ENCODE results near the gene DHX40.
"Not testable (repeated sequence)": the region's sequence is repeated elsewhere in the genome, so short reads cannot be mapped to it uniquely, and the experiment has no call there.

DHX40 gene, protein sequence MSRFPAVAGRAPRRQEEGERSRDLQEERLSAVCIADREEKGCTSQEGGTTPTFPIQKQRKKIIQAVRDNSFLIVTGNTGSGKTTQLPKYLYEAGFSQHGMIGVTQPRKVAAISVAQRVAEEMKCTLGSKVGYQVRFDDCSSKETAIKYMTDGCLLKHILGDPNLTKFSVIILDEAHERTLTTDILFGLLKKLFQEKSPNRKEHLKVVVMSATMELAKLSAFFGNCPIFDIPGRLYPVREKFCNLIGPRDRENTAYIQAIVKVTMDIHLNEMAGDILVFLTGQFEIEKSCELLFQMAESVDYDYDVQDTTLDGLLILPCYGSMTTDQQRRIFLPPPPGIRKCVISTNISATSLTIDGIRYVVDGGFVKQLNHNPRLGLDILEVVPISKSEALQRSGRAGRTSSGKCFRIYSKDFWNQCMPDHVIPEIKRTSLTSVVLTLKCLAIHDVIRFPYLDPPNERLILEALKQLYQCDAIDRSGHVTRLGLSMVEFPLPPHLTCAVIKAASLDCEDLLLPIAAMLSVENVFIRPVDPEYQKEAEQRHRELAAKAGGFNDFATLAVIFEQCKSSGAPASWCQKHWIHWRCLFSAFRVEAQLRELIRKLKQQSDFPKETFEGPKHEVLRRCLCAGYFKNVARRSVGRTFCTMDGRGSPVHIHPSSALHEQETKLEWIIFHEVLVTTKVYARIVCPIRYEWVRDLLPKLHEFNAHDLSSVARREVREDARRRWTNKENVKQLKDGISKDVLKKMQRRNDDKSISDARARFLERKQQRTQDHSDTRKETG

GRCh38 chr17:59565171-59565958, at the start of gene DHX40:
Gene DHX40, plus strand, starts transcription at chr17:59565610. Its CDS starts 62 bp downstream, at chr17:59565672.
- peak; percentile 97 for DNase-seq (ENCODE audit: low spot score)

- DNase-seq (ENCODE audit: low spot score), result no peak
These were observed 49.0 kb upstream of the DHX40 start for GRCh38 chr17:59516451-59516850.

DNA sequence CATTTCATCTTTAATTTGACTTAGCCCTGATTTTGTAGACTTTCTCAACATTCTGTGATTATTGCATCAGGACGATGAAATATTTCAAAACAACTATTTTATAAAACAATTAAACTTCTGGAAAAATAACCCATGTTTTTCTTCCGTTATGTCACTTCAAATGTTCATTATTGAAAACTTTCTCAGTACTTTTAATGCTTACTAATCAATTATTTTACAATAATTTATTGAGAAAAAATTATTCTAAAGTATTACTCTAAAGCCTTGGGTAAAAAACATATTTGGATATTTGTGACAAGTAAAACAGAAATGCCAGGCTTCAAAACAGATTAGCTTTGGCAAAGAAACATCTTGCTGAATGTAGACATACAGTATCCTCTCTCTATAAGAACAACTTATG, 46.3 kb upstream of the DHX40 start:
- no peak for DNase-seq (ENCODE audit: low spot score)

GRCh38 chr17:59520251-59520650, 45.2 kb upstream of the DHX40 start:
- no peak for DNase-seq (ENCODE audit: low spot score)

DNA sequence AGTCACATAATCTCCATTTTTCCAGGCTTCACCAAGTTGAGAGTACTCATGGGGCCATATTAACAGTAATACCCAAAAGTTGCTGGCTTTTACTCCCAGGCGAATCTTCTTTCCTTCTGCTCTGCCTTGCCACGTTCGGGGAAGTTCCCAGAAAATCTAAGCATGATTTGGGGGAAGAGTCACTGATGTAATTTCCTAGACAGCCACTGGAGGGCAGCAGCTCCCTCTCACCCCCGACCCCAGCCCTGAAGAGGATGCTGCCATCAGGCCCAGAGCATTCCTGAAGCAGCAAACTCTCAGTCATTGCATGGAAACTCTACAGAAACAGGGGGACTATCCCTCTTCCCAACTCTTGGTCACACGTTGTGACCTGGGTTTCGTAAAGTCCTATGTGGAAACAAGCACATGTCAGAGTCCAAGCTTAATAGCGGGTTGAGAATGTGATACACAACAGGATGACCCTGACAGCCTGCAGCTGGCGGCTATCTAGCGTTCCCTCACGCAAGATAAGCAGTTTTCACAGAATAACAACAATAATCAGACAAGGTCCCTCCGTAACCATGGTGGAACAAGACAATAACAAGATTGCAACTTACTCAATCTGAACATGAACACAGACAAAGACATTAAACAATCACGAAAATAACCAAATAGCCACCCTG, 43.8 kb upstream of the DHX40 start:
- DNase-seq (ENCODE audit: low spot score), result peak; percentile 88

- DNase-seq (ENCODE audit: low spot score), result not testable (repeated sequence)
These were observed 40.5 kb upstream of the DHX40 start for GRCh38 chr17:59524930-59525329.

DNA sequence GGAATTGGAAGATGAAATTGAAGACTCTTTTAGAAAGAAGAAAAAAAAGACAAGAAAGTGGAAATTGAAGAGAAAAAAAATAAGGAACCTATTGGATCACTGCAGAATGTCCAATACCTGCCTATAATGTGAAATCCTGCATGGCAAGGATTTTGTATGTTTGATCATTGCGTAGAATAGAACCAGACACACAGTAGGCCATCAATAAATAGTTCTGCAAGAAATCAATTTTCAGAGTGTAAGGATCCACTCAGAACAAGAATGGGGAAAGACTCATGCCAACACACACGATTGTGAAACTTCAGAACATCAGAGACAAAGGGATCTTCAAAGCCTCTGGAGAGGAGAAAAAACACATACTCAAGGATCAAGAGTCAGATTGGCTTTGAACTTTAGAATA, 39.7 kb upstream of the DHX40 start:
- no peak for DNase-seq (ENCODE audit: low spot score)

DNA sequence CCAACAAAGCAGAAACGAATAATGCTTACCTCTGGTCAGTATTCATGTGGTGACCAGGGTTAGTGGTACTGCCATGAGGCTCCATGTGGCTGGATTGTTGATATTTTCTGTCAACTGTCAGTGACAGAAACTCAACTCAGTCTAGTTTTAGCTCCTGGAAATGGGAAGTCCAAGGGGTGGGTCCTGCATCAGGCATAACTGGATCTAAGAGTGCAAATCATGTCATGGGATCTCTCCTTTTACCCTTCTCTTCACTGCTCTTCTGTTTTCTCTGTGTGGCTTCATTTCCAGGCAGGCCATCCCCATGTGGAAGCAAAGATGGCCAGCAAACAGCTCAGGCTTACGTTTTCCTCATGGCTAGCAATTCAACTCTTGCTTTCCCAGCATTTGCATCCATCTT, 39.0 kb upstream of the DHX40 start:
- no peak for DNase-seq (ENCODE audit: low spot score)

GRCh38 chr17:59527325-59527917, 38.0 kb upstream of the DHX40 start:
- no peak for DNase-seq (ENCODE audit: low spot score)

- DNase-seq (ENCODE audit: low spot score), result no peak
These were observed 37.5 kb upstream of the DHX40 start for GRCh38 chr17:59527931-59528330.

DNA sequence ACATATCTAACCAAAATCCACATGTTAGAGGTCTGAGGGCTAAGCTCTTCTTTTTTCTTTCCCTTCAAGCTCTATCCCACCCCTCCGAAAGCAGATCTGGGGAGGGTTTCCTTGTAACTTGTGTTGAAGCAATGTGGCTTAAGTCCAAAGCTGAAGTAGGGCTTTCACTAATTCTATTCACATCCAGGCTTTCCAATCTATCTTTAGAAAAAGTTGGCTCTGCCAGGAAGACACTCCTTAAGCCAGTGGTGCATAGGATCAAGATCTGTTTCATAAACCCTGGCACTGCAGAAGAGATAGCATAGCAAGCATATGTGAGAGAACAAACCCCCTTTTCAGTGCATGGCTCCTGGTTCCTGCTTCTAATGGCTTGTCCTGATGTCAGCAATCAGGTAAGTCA, 34.9 kb upstream of the DHX40 start:
- DNase-seq (ENCODE audit: low spot score), result no peak

- no peak for DNase-seq (ENCODE audit: low spot score)
These were observed 31.7 kb upstream of the DHX40 start for GRCh38 chr17:59533694-59534093.

DNA sequence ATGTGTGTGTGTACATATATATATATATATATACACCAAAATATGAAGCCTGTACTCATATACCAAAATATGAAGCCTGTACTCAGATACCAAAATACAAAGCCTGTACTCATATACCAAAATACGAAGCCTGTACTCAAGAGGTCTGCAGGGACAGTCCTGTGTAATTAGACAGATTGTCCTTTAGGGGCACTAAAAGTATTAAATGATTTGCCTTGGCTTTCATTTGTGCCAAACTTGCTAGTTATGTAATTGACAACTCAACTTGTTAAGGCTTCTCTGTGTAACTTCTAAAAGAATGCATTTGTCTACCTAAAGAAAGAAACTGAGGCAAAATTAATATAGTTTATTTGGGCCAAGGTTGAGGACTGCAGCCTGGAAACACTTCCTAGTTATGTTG, 30.8 kb upstream of the DHX40 start:
- DNase-seq (ENCODE audit: low spot score), result no peak

- DNase-seq (ENCODE audit: low spot score), result no peak
These were observed 27.1 kb upstream of the DHX40 start for GRCh38 chr17:59538195-59538909.

DNA sequence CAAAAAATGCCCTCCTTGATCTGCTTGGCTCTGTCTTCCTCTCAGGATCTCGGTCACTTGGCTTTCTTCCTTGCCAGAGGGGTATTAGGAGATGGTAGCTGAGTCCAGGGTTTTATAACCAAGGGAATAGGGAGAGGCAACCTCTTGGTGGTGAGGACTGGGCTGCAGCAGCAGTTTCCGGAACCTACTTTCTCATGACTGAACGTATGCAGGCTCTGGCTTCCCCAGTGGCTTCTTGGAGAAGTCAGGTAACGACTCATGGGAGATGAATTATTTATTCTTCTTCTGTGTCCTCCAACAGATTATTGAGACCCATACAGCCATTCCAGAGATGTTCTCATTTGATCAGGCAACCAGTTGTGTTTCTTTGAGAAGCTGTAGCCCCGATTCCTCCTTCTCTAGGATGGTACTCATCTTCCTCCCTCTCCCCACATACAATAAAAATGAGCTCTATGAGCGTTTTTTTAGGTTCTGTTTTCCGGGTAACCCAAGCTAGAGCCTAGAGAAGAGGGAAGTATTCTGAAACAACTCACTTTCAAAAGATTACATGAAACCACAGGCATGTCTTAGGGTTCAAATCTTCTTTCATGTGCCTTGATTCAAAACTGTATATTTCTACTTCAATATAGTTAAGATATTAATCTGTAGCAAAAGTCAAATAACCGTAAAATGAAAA, 22.3 kb upstream of the DHX40 start:
- DNase-seq (ENCODE audit: low spot score), result no peak

- DNase-seq (ENCODE audit: low spot score), result no peak
These were observed 19.5 kb upstream of the DHX40 start for GRCh38 chr17:59545942-59546341.

DNA sequence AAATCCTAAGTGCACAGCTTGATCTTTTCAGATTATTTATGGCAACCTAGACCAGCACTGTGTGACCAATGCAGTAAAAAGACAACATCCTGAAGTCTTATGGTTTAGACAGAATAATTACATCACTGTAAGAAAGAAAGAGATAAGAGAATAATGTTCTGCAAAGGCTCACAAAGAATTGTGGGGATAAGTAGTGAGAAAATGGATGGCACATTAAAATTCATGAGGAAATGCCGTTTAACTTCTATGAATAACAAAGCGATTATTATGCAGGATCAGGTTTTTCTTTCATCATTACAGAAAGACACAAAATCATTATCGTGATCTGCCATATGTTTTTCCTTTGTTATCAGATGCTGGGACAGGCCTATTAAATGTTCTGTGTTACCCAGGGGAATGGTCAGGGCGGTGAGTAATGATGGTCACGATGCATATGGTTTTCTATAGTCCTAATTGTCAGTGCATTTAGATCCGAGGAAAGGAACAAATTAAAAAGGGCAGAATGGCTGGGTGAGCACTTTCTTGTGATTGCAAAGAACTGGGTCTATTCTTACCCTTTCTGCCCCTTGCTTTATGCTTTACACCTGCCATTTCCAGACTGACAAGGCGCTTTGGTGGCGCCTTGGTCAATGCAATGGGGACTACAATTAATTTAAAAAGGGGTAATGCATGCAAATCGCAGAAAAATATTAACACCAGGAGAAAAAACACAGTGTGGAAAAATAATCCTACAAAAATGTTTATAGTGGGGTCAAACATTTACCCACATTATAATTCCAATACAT, 18.1 kb upstream of the DHX40 start:
- DNase-seq (ENCODE audit: low spot score), result no peak

DNA sequence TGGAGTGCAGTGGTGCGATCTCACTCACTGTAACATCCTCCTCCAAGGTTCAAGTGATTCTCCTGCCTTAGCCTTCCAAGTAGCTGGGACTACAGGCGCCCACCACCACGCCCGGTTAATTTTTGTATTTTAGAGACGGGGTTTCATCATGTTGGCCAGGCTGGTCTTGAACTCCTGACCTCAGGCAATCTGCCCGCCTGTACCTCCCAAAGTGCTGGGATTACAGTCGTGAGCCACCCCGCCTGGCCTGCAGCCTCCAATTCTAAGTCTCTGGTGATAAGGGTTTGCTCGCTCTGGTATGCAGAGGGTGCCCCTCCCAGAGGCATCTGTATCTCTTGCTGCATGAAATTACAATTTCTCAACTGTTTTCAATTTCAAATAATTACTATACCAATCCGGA, 16.4 kb upstream of the DHX40 start:
- DNase-seq (ENCODE audit: low spot score), result not testable (repeated sequence)

DNA sequence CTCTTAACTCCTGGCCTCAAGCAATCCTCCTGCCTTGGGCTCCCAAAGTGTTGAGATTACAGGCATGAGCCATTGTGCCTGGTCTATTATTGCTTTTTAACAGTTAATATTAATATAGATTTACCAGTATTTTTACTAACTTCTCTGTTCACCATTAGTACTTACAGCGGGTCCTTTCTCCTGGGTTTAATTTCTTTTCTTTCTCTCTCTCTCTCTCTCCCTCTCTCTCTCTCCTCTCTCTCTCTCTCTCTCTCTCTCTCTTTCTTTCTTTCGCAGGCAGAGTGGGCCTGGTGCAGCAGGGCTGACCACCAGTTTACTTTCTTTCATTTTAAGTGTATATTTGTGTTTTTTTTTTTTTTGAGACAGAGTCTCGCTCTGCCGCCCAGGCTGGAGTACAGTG, 14.7 kb upstream of the DHX40 start:
- DNase-seq (ENCODE audit: low spot score), result no peak

DNA sequence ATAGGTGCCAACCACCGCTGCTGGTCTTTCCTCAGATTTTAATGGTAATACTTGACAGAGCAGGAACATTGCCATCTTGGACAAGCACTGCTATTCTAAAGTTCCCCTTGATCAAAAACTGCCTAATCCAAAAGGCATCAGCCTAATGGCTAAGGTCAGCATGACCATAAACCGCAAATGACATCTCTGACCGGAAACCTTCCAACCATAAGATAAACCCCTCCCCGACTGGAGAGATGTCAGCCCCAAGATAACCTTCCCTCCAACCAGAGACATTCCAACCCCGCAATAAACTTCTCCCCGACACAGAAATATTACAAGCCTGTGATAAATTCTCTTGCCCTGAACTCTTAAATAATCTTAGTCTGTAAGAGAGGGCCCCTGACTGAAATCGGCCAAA, 7.4 kb upstream of the DHX40 start:
- DNase-seq (ENCODE audit: low spot score), result no peak
